SK-N-MC (cell line): ENCODE results near the gene TEAD1.

Experiments used
- EZH2 ChIP-seq: fragments of 200-600 bp; sonication (generic); IDR thresholded peaks from one replicate; pipeline ENCODE4 v1.6.1; 2017; ENCODE audit warnings: antibody characterized with exemption
- FOXP2 ChIP-seq: optimal IDR thresholded peaks from 2 replicates; pipeline ENCODE3; 2011; ENCODE audit warnings: mild to moderate bottlenecking, moderate library complexity; ENCODE audit not compliant: insufficient read depth; ENCODE audit errors: extremely low read length, control extremely low read depth
- POLR2AphosphoS5 ChIP-seq: IDR thresholded peaks from 2 replicates; pipeline ENCODE4 v1.6.1; 2012; ENCODE audit warnings: mild to moderate bottlenecking, low read depth, low read length, borderline replicate concordance

- TF ChIP-seq EZH2, result no peak
- TF ChIP-seq POLR2AphosphoS5, result no peak
- TF ChIP-seq FOXP2, result no peak
These were observed 12.2 kb downstream of the TEAD1 start for GRCh38 chr11:12686246-12687060.
